HepG2 (cell line): ENCODE data around the gene SDC4. TPM values are rescaled to one million over a fixed set of nuclear protein-coding genes. Genes with fewer than 3 reads are reported as not detected.

ENCODE experiments used
- GATA4 ChIP-seq: sonication (generic); IDR thresholded peaks from 2 replicates; pipeline ENCODE4 v1.6.1; 2016; ENCODE audit warnings: antibody characterized with exemption, low read depth, borderline replicate concordance
- NFKB2 ChIP-seq: sonication (generic); formaldehyde crosslinking; IDR thresholded peaks from 2 replicates; pipeline ENCODE4 v1.4.0; 2020; ENCODE audit warnings: missing genetic modification reagents, borderline replicate concordance
- NR2F1 ChIP-seq, 2 experiments: fragments of 450-650 bp in 1 of 2; formaldehyde crosslinking in 1 of 2; IDR thresholded peaks; 2 replicates each; pipeline versions ENCODE4 v1.5.0 to v1.6.1; 2016 to 2020; ENCODE audit warnings: mild to moderate bottlenecking in 1 of 2, missing compliant biosample characterization in 1 of 2, missing genetic modification reagents in 1 of 2, moderate library complexity in 1 of 2
- PHF21A ChIP-seq: sonication (generic); formaldehyde crosslinking; IDR thresholded peaks from 2 replicates; pipeline ENCODE4 v1.5.0; 2020; ENCODE audit warnings: mild to moderate bottlenecking, missing genetic modification reagents
- RBFOX2 ChIP-seq: fragments of 200-400 bp; formaldehyde crosslinking; IDR thresholded peaks from 2 replicates; pipeline ENCODE4 v1.6.1; 2017; ENCODE audit warnings: low read depth, mild to moderate bottlenecking, low read length
- RFX1 ChIP-seq: fragments of 450-650 bp; IDR thresholded peaks from 2 replicates; pipeline ENCODE4 v1.6.1; 2017
- SIN3A ChIP-seq: IDR thresholded peaks from 2 replicates; pipeline ENCODE4 v1.6.1; 2011; ENCODE audit warnings: low read depth, mild to moderate bottlenecking, control low read depth, low read length, borderline replicate concordance
- SP5 ChIP-seq: IDR thresholded peaks from 2 replicates; pipeline ENCODE4 v1.6.1; 2016; ENCODE audit warnings: low read depth, borderline replicate concordance
- TBP ChIP-seq: sonication (generic); formaldehyde crosslinking; IDR thresholded peaks from 2 replicates; pipeline ENCODE4 v1.5.0; 2020; ENCODE audit warnings: missing genetic modification reagents
- TEAD3 ChIP-seq: optimal IDR thresholded peaks from 2 replicates; pipeline ENCODE3; 2016; ENCODE audit warnings: borderline replicate concordance
- YEATS4 ChIP-seq: sonication (generic); formaldehyde crosslinking; IDR thresholded peaks from 2 replicates; pipeline ENCODE4 v1.4.0; 2020; ENCODE audit warnings: missing genetic modification reagents, borderline replicate concordance
- YY1 ChIP-seq: IDR thresholded peaks from 2 replicates; pipeline ENCODE4 v1.6.1; 2011; ENCODE audit warnings: low read length, low read depth, moderate library complexity, mild to moderate bottlenecking; ENCODE audit not compliant: insufficient read depth, insufficient replicate concordance
- ZBTB42 ChIP-seq: sonication (generic); formaldehyde crosslinking; IDR thresholded peaks from 2 replicates; pipeline ENCODE4 v1.5.0; 2020; ENCODE audit warnings: mild to moderate bottlenecking, missing genetic modification reagents
- ZNF207 ChIP-seq: fragments of 450-650 bp; IDR thresholded peaks from 2 replicates; pipeline ENCODE4 v1.6.1; 2016; ENCODE audit warnings: antibody characterized with exemption, borderline replicate concordance
- ZNF558 ChIP-seq: sonication (generic); formaldehyde crosslinking; IDR thresholded peaks from 2 replicates; pipeline ENCODE4 v1.9.0; 2022; ENCODE audit warnings: mild to moderate bottlenecking, missing genetic modification reagents, borderline replicate concordance
- ZNF564 ChIP-seq: sonication (generic); formaldehyde crosslinking; IDR thresholded peaks from 2 replicates; pipeline ENCODE4 v1.8.1; 2023; ENCODE audit warnings: mild to moderate bottlenecking, missing genetic modification reagents
- ZNF766 ChIP-seq: sonication (generic); formaldehyde crosslinking; IDR thresholded peaks from 2 replicates; pipeline ENCODE4 v1.5.0; 2020; ENCODE audit warnings: missing genetic modification reagents, borderline replicate concordance
- ZNF790 ChIP-seq: sonication (generic); formaldehyde crosslinking; IDR thresholded peaks from 2 replicates; pipeline ENCODE4 v1.8.0; 2022; ENCODE audit warnings: missing genetic modification reagents, mild to moderate bottlenecking, borderline replicate concordance
- polyA plus RNA-seq, 8 experiments: library from polyadenylated mRNA; depleted of rRNA in 3 of 8; stranded (reverse) in 7 of 8; unstranded in 1 of 8; fragments of >200 nt; fragmentation: Illumina TruSeq in 4 of 8; extraction: Trizol in 4 of 8; gene quantifications; 2 replicates each; pipeline versions ENCODE4 v1.2.1 to v1.2.3, GENCODE V29; 2011 to 2016; ENCODE audit warnings: low read depth in 4 of 8, missing spikeins in 1 of 8, mixed read lengths in 1 of 8; ENCODE audit not compliant: insufficient read depth in 1 of 8
- total RNA-seq, 5 experiments: library from RNA; depleted of rRNA; stranded (reverse); fragments of >200 nt; fragmentation: Illumina TruSeq; extraction: Trizol; gene quantifications; 2 replicates each; pipeline ENCODE4 v1.2.3, GENCODE V29; 2016; ENCODE audit warnings: low read depth in 1 of 5
- TF ChIP-seq, protein P1 (sequence below): sonication (generic); formaldehyde crosslinking; IDR thresholded peaks from 2 replicates; pipeline ENCODE4 v1.5.1; 2020; ENCODE audit warnings: mild to moderate bottlenecking, moderate library complexity, missing genetic modification reagents
- TF ChIP-seq, protein P2 (sequence below): sonication (generic); formaldehyde crosslinking; IDR thresholded peaks from 2 replicates; pipeline ENCODE4 v1.4.0; 2020; ENCODE audit warnings: mild to moderate bottlenecking, missing genetic modification reagents
- TF ChIP-seq, protein P3 (sequence below): fragments of 450-650 bp; IDR thresholded peaks from 2 replicates; pipeline ENCODE4 v1.6.1; 2017; ENCODE audit warnings: mild to moderate bottlenecking
- TF ChIP-seq, protein P4 (sequence below): sonication (generic); formaldehyde crosslinking; IDR thresholded peaks from 2 replicates; pipeline ENCODE4 v1.5.1; 2020; ENCODE audit warnings: missing genetic modification reagents, mild to moderate bottlenecking, borderline replicate concordance

SDC4 gene
- total and polyA plus RNA-seq, 2 of the 13 experiments (the other 11 are each of a cell fraction or from before 2014, with no cell fraction given), result 49.0 to 65.1 TPM

DNA sequence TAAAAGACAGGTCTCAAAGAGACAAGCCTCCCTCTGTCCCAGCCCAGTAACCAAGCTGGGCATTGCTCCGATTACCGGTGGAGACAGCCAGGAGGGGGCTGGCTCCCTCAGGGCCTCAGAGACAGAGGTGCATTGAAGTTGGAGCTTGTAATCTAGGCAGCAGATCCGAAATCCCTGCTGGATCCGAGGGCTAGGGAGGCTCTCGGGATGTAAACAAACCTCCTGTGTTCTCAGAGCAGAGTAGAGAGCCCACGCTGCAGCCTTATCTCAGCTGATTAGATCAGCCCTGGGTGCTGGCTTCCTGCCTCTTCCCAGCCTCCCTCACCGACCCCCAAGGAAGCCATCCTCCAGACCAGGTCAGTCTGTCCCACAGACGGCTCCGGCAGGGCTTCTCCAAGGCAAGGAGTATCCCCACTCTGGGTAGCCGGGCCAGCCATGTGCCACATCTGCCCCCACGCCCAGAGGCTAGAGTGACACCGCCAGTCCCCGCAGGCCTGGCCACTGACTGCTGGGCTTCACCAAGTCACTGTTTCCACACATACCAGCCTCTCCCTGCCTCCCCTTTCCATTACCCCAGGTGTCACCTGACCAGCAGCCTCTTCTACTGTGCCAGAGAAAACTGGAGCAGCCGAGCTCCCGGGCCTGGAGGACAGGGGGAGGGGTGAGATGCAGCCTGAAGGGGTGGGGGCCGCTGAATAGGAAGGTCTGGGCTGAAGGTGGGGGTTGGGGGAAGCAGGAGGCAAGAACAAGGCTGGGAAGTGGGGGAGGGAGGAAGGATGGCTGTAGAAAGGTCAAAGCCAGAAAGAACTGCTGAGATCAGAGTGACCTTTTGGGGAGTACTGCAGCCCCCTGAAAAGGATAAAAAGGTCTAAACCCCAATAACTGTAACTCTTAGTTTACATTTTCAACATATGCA, 6.0 kb downstream of the SDC4 start (continued):
- TF ChIP-seq ZNF766 (CRISPR knock-in tag) (peak; percentile 68; the same call in 1 of the 2 replicates), ZNF790 (CRISPR knock-in tag) (peak; percentile 24; the same call in 1 of the 2 replicates), ZNF558 (0 out of 2 replicates have a peak, but pooled peaks have one; percentile 68), ZBTB42 (CRISPR knock-in tag) (peak; percentile 92), NFKB2 (CRISPR knock-in tag) (peak; percentile 70; the same call in 1 of the 2 replicates), GATA4 (peak; percentile 84; the same call in 1 of the 2 replicates), TEAD3 (CRISPR knock-in tag) (peak; percentile 91), TBP (CRISPR knock-in tag) (no peak), RFX1 (no peak), SIN3A (peak; percentile 72; the same call in 1 of the 2 replicates), ZNF207 (no peak), YY1 (no peak), NR2F1 (CRISPR knock-in tag; IDR thresholded peaks at IDR 0.05) (no peak; a peak in 1 of 4 replicates), YEATS4 (CRISPR knock-in tag) (no peak), RBFOX2 (peak; percentile 55), ZNF564 (CRISPR knock-in tag) (peak; percentile 55; the same call in 1 of the 2 replicates), SP5 (CRISPR knock-in tag) (peak; percentile 42; the same call in 1 of the 2 replicates), PHF21A (CRISPR knock-in tag) (peak; percentile 91; the same call in 1 of the 2 replicates)
- TF ChIP-seq, protein P1, sequence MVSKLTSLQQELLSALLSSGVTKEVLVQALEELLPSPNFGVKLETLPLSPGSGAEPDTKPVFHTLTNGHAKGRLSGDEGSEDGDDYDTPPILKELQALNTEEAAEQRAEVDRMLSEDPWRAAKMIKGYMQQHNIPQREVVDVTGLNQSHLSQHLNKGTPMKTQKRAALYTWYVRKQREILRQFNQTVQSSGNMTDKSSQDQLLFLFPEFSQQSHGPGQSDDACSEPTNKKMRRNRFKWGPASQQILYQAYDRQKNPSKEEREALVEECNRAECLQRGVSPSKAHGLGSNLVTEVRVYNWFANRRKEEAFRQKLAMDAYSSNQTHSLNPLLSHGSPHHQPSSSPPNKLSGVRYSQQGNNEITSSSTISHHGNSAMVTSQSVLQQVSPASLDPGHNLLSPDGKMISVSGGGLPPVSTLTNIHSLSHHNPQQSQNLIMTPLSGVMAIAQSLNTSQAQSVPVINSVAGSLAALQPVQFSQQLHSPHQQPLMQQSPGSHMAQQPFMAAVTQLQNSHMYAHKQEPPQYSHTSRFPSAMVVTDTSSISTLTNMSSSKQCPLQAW (CRISPR knock-in tag), result no peak
- TF ChIP-seq, protein P2, sequence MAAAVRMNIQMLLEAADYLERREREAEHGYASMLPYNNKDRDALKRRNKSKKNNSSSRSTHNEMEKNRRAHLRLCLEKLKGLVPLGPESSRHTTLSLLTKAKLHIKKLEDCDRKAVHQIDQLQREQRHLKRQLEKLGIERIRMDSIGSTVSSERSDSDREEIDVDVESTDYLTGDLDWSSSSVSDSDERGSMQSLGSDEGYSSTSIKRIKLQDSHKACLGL (CRISPR knock-in tag), result peak; percentile 77; the same call in 1 of the 2 replicates
- TF ChIP-seq, protein P3, sequence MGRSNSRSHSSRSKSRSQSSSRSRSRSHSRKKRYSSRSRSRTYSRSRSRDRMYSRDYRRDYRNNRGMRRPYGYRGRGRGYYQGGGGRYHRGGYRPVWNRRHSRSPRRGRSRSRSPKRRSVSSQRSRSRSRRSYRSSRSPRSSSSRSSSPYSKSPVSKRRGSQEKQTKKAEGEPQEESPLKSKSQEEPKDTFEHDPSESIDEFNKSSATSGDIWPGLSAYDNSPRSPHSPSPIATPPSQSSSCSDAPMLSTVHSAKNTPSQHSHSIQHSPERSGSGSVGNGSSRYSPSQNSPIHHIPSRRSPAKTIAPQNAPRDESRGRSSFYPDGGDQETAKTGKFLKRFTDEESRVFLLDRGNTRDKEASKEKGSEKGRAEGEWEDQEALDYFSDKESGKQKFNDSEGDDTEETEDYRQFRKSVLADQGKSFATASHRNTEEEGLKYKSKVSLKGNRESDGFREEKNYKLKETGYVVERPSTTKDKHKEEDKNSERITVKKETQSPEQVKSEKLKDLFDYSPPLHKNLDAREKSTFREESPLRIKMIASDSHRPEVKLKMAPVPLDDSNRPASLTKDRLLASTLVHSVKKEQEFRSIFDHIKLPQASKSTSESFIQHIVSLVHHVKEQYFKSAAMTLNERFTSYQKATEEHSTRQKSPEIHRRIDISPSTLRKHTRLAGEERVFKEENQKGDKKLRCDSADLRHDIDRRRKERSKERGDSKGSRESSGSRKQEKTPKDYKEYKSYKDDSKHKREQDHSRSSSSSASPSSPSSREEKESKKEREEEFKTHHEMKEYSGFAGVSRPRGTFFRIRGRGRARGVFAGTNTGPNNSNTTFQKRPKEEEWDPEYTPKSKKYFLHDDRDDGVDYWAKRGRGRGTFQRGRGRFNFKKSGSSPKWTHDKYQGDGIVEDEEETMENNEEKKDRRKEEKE, result no peak
- TF ChIP-seq, protein P4, sequence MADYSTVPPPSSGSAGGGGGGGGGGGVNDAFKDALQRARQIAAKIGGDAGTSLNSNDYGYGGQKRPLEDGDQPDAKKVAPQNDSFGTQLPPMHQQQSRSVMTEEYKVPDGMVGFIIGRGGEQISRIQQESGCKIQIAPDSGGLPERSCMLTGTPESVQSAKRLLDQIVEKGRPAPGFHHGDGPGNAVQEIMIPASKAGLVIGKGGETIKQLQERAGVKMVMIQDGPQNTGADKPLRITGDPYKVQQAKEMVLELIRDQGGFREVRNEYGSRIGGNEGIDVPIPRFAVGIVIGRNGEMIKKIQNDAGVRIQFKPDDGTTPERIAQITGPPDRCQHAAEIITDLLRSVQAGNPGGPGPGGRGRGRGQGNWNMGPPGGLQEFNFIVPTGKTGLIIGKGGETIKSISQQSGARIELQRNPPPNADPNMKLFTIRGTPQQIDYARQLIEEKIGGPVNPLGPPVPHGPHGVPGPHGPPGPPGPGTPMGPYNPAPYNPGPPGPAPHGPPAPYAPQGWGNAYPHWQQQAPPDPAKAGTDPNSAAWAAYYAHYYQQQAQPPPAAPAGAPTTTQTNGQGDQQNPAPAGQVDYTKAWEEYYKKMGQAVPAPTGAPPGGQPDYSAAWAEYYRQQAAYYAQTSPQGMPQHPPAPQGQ (CRISPR knock-in tag), result no peak
